Liver (tissue), 3 donors: ENCODE data around the gene ATP2B3.

Experiments used
- EGR1 ChIP-seq, 2 donors: IDR thresholded peaks; 2 replicates each; pipeline ENCODE4 v1.6.1; 2016 to 2018; ENCODE audit warnings: antibody characterized with exemption in 2 of 2, low read depth in 2 of 2
- FOXA1 ChIP-seq: IDR thresholded peaks from 2 replicates; pipeline ENCODE4 v1.6.1; 2016; ENCODE audit warnings: antibody characterized with exemption
- GABPA ChIP-seq, 2 donors: IDR thresholded peaks in 1 of 2; conservative IDR thresholded peaks in 1 of 2; 2 replicates each; pipeline ENCODE4 v1.6.1; 2016; ENCODE audit warnings: antibody characterized with exemption in 2 of 2, mild to moderate bottlenecking in 1 of 2, moderate library complexity in 1 of 2
- JUND ChIP-seq, 2 donors: IDR thresholded peaks; 2 replicates each; pipeline ENCODE4 v1.6.1; 2016; ENCODE audit warnings: antibody characterized with exemption in 2 of 2
- MAX ChIP-seq: IDR thresholded peaks from 2 replicates; pipeline ENCODE4 v1.6.1; 2016; ENCODE audit warnings: antibody characterized with exemption
- NR2F2 ChIP-seq: IDR thresholded peaks from 2 replicates; pipeline ENCODE4 v1.6.1; 2016; ENCODE audit warnings: antibody characterized with exemption
- RAD21 ChIP-seq, 2 donors: IDR thresholded peaks; 2 replicates each; pipeline ENCODE4 v1.6.1; 2016; ENCODE audit warnings: antibody characterized with exemption in 2 of 2, mild to moderate bottlenecking in 2 of 2
- SP1 ChIP-seq: IDR thresholded peaks from 2 replicates; pipeline ENCODE4 v1.6.1; 2018; ENCODE audit warnings: antibody characterized with exemption, mild to moderate bottlenecking
- TAF1 ChIP-seq: conservative IDR thresholded peaks from 2 replicates; pipeline ENCODE4 v1.6.1; 2016; ENCODE audit warnings: antibody characterized with exemption, mild to moderate bottlenecking
- YY1 ChIP-seq: IDR thresholded peaks from 2 replicates; pipeline ENCODE4 v1.6.1; 2016; ENCODE audit warnings: antibody characterized with exemption, mild to moderate bottlenecking
- TF ChIP-seq, protein P1 (sequence below): fragments of 150-350 bp; IDR thresholded peaks from 2 replicates; pipeline ENCODE4 v1.5.1; 2017; ENCODE audit warnings: improper control_type of control experiment, low read depth, low read length; ENCODE audit not compliant: missing input control
- TF ChIP-seq, protein P2 (sequence below): IDR thresholded peaks from 2 replicates; pipeline ENCODE4 v1.6.1; 2016; ENCODE audit warnings: antibody characterized with exemption, mild to moderate bottlenecking
- TF ChIP-seq, protein P3 (sequence below): IDR thresholded peaks from 2 replicates; pipeline ENCODE4 v1.6.1; 2016; ENCODE audit warnings: antibody characterized with exemption
- donor health status: healthy.
- donor health status: healthy.

DNA sequence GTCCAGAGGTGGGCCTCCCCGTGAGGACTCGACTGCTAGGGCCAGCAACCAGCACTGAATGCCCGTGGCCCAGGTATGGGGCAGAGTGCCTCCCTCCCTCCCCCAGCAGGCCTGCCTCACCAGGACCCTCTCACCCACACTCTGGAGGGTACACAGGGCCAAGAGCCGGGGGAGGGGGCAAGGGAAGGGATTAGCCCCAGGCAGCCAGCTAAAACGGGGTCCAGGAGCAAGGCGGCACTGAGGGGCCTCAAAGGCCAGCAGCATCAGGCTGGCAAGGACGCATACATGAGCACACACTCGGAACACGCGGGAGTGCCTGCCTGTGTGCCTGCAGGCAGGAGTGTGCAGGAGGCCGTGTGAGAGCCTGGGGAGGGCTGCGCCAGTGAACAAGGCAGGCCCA, 111.2 kb downstream of the ATP2B3 start:
- TF ChIP-seq YY1 (no peak), NR2F2 (no peak), SP1 (no peak), JUND (IDR thresholded peaks at IDR 0.05) (no peak), FOXA1 (no peak), GABPA (IDR thresholded peaks at IDR 0.05 in 1 of 2, conservative IDR thresholded peaks at IDR 0.05 in 1 of 2) (no peak), EGR1 (IDR thresholded peaks at IDR 0.05; ENCODE audit: low read depth in 2 of 2) (no peak), RAD21 (IDR thresholded peaks at IDR 0.05) (no peak), TAF1 (no peak), MAX (no peak)
- TF ChIP-seq, protein P1, sequence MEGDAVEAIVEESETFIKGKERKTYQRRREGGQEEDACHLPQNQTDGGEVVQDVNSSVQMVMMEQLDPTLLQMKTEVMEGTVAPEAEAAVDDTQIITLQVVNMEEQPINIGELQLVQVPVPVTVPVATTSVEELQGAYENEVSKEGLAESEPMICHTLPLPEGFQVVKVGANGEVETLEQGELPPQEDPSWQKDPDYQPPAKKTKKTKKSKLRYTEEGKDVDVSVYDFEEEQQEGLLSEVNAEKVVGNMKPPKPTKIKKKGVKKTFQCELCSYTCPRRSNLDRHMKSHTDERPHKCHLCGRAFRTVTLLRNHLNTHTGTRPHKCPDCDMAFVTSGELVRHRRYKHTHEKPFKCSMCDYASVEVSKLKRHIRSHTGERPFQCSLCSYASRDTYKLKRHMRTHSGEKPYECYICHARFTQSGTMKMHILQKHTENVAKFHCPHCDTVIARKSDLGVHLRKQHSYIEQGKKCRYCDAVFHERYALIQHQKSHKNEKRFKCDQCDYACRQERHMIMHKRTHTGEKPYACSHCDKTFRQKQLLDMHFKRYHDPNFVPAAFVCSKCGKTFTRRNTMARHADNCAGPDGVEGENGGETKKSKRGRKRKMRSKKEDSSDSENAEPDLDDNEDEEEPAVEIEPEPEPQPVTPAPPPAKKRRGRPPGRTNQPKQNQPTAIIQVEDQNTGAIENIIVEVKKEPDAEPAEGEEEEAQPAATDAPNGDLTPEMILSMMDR: no peak
- TF ChIP-seq, protein P2, sequence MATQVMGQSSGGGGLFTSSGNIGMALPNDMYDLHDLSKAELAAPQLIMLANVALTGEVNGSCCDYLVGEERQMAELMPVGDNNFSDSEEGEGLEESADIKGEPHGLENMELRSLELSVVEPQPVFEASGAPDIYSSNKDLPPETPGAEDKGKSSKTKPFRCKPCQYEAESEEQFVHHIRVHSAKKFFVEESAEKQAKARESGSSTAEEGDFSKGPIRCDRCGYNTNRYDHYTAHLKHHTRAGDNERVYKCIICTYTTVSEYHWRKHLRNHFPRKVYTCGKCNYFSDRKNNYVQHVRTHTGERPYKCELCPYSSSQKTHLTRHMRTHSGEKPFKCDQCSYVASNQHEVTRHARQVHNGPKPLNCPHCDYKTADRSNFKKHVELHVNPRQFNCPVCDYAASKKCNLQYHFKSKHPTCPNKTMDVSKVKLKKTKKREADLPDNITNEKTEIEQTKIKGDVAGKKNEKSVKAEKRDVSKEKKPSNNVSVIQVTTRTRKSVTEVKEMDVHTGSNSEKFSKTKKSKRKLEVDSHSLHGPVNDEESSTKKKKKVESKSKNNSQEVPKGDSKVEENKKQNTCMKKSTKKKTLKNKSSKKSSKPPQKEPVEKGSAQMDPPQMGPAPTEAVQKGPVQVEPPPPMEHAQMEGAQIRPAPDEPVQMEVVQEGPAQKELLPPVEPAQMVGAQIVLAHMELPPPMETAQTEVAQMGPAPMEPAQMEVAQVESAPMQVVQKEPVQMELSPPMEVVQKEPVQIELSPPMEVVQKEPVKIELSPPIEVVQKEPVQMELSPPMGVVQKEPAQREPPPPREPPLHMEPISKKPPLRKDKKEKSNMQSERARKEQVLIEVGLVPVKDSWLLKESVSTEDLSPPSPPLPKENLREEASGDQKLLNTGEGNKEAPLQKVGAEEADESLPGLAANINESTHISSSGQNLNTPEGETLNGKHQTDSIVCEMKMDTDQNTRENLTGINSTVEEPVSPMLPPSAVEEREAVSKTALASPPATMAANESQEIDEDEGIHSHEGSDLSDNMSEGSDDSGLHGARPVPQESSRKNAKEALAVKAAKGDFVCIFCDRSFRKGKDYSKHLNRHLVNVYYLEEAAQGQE: no peak
- TF ChIP-seq, protein P3, sequence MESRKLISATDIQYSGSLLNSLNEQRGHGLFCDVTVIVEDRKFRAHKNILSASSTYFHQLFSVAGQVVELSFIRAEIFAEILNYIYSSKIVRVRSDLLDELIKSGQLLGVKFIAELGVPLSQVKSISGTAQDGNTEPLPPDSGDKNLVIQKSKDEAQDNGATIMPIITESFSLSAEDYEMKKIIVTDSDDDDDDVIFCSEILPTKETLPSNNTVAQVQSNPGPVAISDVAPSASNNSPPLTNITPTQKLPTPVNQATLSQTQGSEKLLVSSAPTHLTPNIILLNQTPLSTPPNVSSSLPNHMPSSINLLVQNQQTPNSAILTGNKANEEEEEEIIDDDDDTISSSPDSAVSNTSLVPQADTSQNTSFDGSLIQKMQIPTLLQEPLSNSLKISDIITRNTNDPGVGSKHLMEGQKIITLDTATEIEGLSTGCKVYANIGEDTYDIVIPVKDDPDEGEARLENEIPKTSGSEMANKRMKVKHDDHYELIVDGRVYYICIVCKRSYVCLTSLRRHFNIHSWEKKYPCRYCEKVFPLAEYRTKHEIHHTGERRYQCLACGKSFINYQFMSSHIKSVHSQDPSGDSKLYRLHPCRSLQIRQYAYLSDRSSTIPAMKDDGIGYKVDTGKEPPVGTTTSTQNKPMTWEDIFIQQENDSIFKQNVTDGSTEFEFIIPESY: no peak
